Vagina (tissue), 2 donors: ENCODE results near the gene PCYT2. TPM values are rescaled to one million over a fixed set of nuclear protein-coding genes. Genes with fewer than 3 reads are reported as not detected.

Experiments used
- DNase-seq, 2 donors: peaks; one replicate each; pipeline ENCODE4 v3.0.0-alpha.2; 2017; ENCODE audit errors: extremely low spot score in 2 of 2
- H3K27ac ChIP-seq: fragments of 200-600 bp; sonication (generic); one replicate; pipeline ENCODE4 v1.5.1; 2019
- H3K27me3 ChIP-seq: fragments of 200-600 bp; sonication (generic); one replicate; pipeline ENCODE4 v1.5.1; 2019
- H3K36me3 ChIP-seq, 2 donors: fragments of 200-600 bp; sonication (generic); one replicate each; pipeline ENCODE4 v1.5.1; 2017 to 2019
- H3K4me1 ChIP-seq: fragments of 200-600 bp; sonication (generic); one replicate; pipeline ENCODE4 v1.5.1; 2019
- H3K4me3 ChIP-seq, 2 donors: fragments of 200-600 bp; sonication (generic); 1 replicate in 1 of 2; 2 replicates in 1 of 2; pipeline ENCODE4 v1.5.1; 2016 to 2019
- H3K9me3 ChIP-seq: fragments of 200-600 bp; sonication (generic); one replicate; pipeline ENCODE4 v1.5.1; 2019
- POLR2A ChIP-seq, 2 donors: fragments of 450-650 bp; IDR thresholded peaks; one replicate each; pipeline ENCODE4 v1.6.1; 2017; ENCODE audit warnings: antibody characterized with exemption in 2 of 2, mild to moderate bottlenecking in 2 of 2, moderate library complexity in 2 of 2
- POLR2AphosphoS5 ChIP-seq, 2 donors: sonication (generic); formaldehyde crosslinking; IDR thresholded peaks; one replicate each; pipeline ENCODE4 v1.9.0; 2017; ENCODE audit warnings: antibody characterized with exemption in 2 of 2, mild to moderate bottlenecking in 2 of 2, low read depth in 1 of 2; ENCODE audit not compliant: insufficient read depth in 1 of 2
- intact Hi-C: fragments of 100-400 bp; cut with DNase I; formaldehyde crosslinking; loops from one replicate; pipeline ENCODE4 v1.15.1; 2023
- total RNA-seq: library from RNA; depleted of rRNA; stranded (reverse); fragments of >200 nt; gene quantifications from one replicate; pipeline ENCODE4 v1.2.3, GENCODE V29; 2016
- TF ChIP-seq, protein P1 (sequence below), 3 experiments: fragments of 450-650 bp in 2 of 3; fragments of 200-600 bp in 1 of 3; sonication (generic) in 1 of 3; IDR thresholded peaks; one replicate each; pipeline ENCODE4 v1.5.1; 2017 to 2019; ENCODE audit warnings: antibody characterized with exemption in 3 of 3, mild to moderate bottlenecking in 2 of 3, moderate library complexity in 2 of 3

PCYT2 gene
- total RNA-seq, 1 donor from 2014 or later, result 28.0 TPM

DNA sequence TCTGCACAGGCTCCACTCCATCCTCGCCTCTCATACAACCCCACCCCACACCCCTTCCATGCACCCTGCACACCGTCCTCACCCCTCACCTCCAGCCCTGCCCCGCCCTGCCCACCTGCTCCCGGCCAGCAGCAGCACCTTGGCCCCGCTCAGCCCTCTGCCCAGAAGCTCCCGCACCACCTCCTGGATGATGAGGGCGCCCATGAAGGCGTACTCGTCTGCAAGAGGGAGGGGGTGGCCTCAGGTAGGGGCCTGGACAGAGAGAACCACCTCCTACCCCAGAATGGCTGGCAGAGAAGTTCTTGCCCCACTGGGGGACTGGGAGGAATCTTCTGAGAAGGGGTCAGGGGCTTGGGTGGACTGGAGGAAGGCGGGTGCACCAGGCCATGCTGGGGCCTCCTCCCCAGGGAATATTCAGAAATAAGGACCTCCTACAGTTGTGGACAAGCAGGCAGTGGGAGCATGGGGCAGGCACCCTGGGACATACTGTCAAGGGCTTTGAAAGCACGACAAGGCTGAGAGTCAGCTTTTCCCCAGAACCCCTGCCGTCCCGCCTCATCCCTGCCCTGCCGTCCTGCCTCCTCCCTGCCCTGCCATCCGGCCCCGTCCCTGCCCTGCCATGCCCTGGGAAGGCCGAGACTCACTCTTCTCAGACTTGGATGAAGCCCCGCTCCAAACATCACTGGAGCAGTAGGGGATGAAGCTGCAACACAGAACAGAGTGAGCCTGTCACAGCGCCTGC lies 46.7 kb upstream of the PCYT2 start:
- Histone ChIP-seq H3K36me3 (no peaks in the 10 kb centered on the region), H3K27ac (no peak overlapping the region), H3K4me1 (peaks cover 8% of the 10 kb centered on the region), H3K4me3 (no peak overlapping the region), H3K27me3 (peaks cover 14% of the 10 kb centered on the region), H3K9me3 (no peaks in the 10 kb centered on the region)
- intact Hi-C loops, result loop anchor here (2.0 to 10.0 kb wide), 2 partner anchors 65 to 197 kb away; partner anchors contain the start of genes CENPX and LRRC45
- no peak for TF ChIP-seq POLR2A (IDR thresholded peaks at IDR 0.05)
- TF ChIP-seq, protein P1, sequence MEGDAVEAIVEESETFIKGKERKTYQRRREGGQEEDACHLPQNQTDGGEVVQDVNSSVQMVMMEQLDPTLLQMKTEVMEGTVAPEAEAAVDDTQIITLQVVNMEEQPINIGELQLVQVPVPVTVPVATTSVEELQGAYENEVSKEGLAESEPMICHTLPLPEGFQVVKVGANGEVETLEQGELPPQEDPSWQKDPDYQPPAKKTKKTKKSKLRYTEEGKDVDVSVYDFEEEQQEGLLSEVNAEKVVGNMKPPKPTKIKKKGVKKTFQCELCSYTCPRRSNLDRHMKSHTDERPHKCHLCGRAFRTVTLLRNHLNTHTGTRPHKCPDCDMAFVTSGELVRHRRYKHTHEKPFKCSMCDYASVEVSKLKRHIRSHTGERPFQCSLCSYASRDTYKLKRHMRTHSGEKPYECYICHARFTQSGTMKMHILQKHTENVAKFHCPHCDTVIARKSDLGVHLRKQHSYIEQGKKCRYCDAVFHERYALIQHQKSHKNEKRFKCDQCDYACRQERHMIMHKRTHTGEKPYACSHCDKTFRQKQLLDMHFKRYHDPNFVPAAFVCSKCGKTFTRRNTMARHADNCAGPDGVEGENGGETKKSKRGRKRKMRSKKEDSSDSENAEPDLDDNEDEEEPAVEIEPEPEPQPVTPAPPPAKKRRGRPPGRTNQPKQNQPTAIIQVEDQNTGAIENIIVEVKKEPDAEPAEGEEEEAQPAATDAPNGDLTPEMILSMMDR (IDR thresholded peaks at IDR 0.05), result no peak
- no peak for TF ChIP-seq POLR2AphosphoS5 (IDR thresholded peaks at IDR 0.05; ENCODE audit: insufficient read depth in 1 of 2, low read depth in 1 of 2)
- no peak for DNase-seq

DNA sequence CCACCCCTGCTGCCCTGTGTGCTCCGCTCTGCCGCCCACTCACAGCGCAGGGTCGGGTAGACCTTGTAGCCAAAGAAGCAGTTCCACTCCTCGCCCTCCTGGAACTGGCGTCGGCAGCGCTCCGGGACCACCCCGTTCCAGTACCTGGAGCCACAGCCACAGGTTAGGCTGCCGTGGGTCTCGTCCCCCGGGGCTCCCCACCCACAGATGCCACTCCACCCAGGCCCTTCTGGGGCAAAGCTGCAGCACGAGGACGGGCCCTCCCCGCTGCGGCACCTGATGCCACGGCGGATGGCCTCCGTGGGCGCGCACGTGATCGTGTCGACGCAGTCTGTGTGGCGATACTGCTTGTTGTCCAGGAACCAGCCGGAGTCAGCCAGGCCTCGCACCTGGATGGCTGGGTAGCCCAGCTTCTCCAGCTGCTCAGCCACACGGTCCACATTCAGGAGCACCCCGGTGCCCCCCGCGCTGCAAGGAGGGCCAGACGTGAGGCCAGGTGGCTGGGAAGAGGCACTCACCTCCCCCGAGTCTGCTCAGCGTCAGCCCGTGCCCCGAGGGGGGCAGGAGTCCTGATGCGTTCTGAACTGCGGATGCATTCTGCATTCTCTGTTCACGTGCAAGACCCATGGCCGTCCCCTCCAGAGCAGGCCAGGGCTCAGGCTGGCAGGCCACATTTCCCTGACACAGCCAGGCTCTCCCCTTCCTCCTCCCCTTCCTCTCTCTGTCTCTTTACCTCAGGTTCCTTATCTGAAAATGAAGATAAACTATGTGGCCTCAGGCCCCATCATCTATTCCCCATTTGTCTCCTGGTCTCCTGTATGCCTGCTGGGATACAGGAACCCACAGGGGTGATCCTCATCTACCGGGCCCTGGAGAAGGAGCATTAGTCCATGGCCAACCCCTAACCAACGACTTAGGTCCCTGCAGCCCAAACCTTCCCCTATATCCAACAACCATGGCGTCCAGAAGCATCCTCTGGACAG lies 45.7 kb upstream of the PCYT2 start:
- Histone ChIP-seq H3K9me3 (no peaks in the 10 kb centered on the region), H3K36me3 (no peaks in the 10 kb centered on the region), H3K27me3 (peaks cover 13% of the 10 kb centered on the region), H3K4me1 (peaks cover 8% of the 10 kb centered on the region), H3K27ac (no peak overlapping the region), H3K4me3 (no peak overlapping the region)
- no peak for DNase-seq
- intact Hi-C loops, result loop anchor here (2.0 to 10.0 kb wide), 2 partner anchors 66 to 198 kb away; partner anchors contain the start of genes CENPX and LRRC45
- TF ChIP-seq, protein P1 (IDR thresholded peaks at IDR 0.05), result no peak
- TF ChIP-seq POLR2A (IDR thresholded peaks at IDR 0.05) (no peak), POLR2AphosphoS5 (IDR thresholded peaks at IDR 0.05; ENCODE audit: insufficient read depth in 1 of 2, low read depth in 1 of 2) (no peak)

DNA sequence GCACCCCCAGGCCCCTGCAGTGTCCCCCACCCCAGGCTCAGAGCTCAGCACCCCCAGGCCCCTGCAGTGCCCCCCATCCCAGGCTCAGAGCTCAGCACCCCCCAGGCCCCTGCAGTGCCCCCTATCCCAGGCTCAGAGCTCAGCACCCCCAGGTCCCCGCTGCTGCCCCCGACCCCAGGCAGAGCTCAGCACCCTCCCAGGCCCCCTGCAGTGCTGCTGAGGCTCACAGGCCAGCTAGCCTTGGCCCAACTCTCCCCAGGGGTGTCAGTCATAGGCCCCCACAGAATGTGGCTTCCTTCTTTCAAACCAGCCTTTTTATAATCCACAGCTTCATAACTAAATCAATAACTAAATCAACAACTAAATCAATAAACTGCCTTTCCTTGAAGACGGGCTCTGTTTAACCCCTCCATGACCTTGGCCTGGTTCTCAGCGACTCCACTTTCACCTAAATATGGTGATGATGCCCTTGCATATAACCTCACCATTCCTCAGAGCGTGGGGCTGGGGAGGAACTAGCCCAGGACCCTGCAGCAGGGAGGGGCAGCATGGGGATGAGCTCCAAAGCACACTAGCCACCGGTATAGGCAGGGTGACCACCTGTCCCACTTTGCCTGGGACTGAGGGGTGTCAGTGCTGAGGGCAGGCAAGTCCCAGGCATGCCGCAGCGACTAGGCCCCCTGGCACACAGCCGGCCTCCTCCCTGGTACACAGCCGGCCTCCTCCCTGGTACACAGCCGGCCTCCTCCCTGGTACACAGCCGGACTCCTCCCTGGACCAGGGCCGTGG lies 44.8 kb upstream of the PCYT2 start:
- peaks cover 8% of the 10 kb centered on the region for H3K4me1 ChIP-seq
- H3K4me3 ChIP-seq, result no peak overlapping the region
- H3K27me3 ChIP-seq, result peaks cover 9% of the 10 kb centered on the region
- H3K27ac ChIP-seq, result no peak overlapping the region
- intact Hi-C loops, result loop anchor here (2.0 to 10.0 kb wide), 2 partner anchors 67 to 199 kb away; partner anchors contain the start of genes CENPX and LRRC45
- TF ChIP-seq POLR2AphosphoS5 (IDR thresholded peaks at IDR 0.05; ENCODE audit: insufficient read depth in 1 of 2, low read depth in 1 of 2), result no peak
- TF ChIP-seq, protein P1 (IDR thresholded peaks at IDR 0.05), result no peak
- no peaks in the 10 kb centered on the region for H3K9me3 ChIP-seq
- no peaks in the 10 kb centered on the region for H3K36me3 ChIP-seq
- no peak for DNase-seq

DNA sequence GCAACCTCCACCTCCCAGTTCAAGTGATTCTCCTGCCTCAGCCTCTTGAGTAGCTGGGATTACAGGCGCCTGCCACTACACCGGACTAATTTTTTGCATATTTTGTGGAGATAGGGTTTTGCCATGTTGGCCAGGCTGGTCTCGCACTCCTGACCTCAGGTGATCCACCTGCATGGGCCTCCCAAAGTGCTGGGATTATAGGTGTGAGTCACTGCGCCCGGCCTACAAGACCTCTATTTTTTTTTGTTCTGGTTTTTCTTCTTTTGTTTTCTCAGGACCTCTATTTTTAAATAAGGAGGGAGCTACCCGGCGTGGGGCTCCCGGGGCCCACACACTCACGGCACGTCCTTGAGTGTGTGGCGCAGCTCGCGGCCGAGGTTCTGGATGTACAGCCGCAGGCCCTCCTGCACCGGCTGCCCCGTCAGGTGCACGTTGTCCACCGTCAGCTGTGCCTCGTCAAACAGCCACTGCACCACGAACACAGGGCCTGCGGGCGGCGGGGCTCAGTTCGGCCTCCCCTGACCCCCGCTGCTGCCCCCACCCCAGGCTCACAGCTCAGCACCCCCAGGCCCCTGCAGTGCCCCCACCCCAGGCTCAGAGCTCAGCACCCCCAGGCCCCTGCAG lies 44.0 kb upstream of the PCYT2 start:
- no peak for DNase-seq
- TF ChIP-seq POLR2AphosphoS5 (IDR thresholded peaks at IDR 0.05; ENCODE audit: insufficient read depth in 1 of 2, low read depth in 1 of 2), result no peak
- TF ChIP-seq, protein P1 (IDR thresholded peaks at IDR 0.05), result no peak
- no peak for TF ChIP-seq POLR2A (IDR thresholded peaks at IDR 0.05)
- Histone ChIP-seq H3K4me3 (no peak overlapping the region), H3K27me3 (peaks cover 4% of the 10 kb centered on the region), H3K4me1 (peaks cover 4% of the 10 kb centered on the region), H3K9me3 (no peaks in the 10 kb centered on the region), H3K36me3 (no peaks in the 10 kb centered on the region), H3K27ac (no peak overlapping the region)
- intact Hi-C loops, result loop anchor here (10.0 kb wide), 1 partner anchor 200 kb away; no protein-coding TSS in a partner anchor
